DMS79 treated with DMSO at 0.1 percent for 48 hours (cell line): ENCODE data around the gene DEPP1.

ENCODE experiments used
- DNase-seq: peaks from one replicate; lab custom pipeline; 2025; lab: John Stamatoyannopoulos, UW

The DEPP1 gene

GRCh38 chr10:44966129-44966815, 12.3 kb downstream of the DEPP1 start:
- DNase-seq: no peak

GRCh38 chr10:44965651-44966097, 12.9 kb downstream of the DEPP1 start:
- DNase-seq: peak; percentile 3

- DNase-seq: no peak
Observed at GRCh38 chr10:44965104-44965503, 13.5 kb downstream of the DEPP1 start.

- peak; percentile 33 for DNase-seq
Observed at GRCh38 chr10:44963772-44964633, 14.6 kb downstream of the DEPP1 start.

GRCh38 chr10:44962870-44963738, 15.5 kb downstream of the DEPP1 start:
- peak; percentile 79 for DNase-seq

GRCh38 chr10:44961931-44962750, 16.5 kb downstream of the DEPP1 start:
- no peak for DNase-seq

GRCh38 chr10:44961230-44961571, 17.4 kb downstream of the DEPP1 start:
- no peak for DNase-seq

GRCh38 chr10:44960482-44961229, 18.0 kb downstream of the DEPP1 start:
- no peak for DNase-seq

GRCh38 chr10:44960088-44960460, 18.5 kb downstream of the DEPP1 start:
- no peak for DNase-seq

GRCh38 chr10:44959247-44960087, 19.1 kb downstream of the DEPP1 start, which contains the start of gene RASSF4:
Gene RASSF4 (plus strand): TSS chr10:44959802. CDS start chr10:44970203, 10,401 bp downstream.
- peak; percentile 32 for DNase-seq

GRCh38 chr10:44958898-44959246, 19.7 kb downstream of the DEPP1 start:
- no peak for DNase-seq

GRCh38 chr10:44958196-44958897, 20.3 kb downstream of the DEPP1 start:
- no peak for DNase-seq

- no peak for DNase-seq
Observed at GRCh38 chr10:44956717-44957706, 21.6 kb downstream of the DEPP1 start.

GRCh38 chr10:44956226-44956625, 22.4 kb downstream of the DEPP1 start:
- no peak for DNase-seq

GRCh38 chr10:44955413-44956070, 23.1 kb downstream of the DEPP1 start:
- DNase-seq: no peak

GRCh38 chr10:44954962-44955361, 23.6 kb downstream of the DEPP1 start:
- DNase-seq: no peak

GRCh38 chr10:44954042-44954441, 24.6 kb downstream of the DEPP1 start:
- DNase-seq: peak; percentile 5
